HTR-8/SVneo (cell line): ENCODE results near the gene DNAH7.

Experiments used
- DNase-seq: peaks from one replicate; pipeline ENCODE4 v3.0.0; 2011; ENCODE audit warnings: low spot score, mixed read lengths; ENCODE audit not compliant: insufficient read length
- FAIRE-seq: peaks from 2 replicates; lab custom pipeline; 2011; peaks lifted over from hg19 to GRCh38; lab: Jason Lieb, UNC

The DNAH7 gene

DNA sequence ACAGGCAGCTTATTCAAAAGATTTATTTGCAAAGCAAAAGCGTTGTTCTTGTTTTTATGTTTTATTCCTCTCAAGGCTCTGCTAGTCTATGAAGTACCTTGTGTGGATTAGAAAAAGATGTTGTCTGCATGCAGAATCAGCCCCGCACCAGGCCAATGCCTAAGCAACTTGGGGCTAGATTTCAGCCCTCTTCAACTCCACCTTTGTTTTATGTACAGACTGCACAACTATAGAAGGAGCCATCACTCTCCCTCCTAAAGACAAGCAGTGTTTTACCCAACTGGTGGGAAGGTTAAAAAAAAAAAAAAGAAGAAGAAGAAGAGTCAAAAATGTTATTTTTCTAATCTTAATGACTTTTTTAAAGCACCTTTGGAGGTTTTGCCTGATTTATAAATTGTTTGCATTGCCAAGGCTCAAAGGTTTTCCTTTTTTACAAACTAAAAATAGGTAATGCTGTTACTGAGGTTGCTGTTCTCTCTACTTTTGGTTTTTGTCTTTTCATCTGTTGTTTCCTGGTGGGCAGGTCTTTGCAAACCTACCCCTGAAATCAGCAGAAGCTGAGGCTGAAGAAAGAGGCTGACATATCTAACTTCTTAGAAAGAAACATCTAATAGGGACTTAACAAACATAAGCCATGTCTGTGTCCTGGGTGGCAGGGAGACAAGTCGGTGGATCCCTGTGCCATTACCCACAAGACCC, 247.6 kb downstream of the DNAH7 start:
- no peak for DNase-seq
- no peak for FAIRE-seq

DNA sequence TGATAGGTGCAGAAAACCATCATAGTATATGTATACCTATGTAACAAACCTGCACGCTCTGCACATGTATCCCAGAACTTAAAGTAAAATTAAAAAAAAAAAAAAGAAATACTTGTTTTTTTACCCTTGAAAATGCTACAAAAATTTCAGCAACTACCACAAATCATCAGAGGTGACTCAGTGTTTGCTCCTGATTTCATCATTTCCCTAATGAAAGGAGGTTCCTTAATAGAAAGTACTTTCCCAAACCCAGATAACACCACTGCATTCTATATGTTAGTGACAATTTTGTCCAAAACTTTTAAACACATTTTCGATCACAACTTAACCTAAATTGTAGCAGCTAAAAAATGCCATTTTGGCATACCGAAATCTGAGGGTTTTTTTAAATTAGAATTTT, 248.3 kb downstream of the DNAH7 start:
- FAIRE-seq: no peak
- no peak for DNase-seq

DNA sequence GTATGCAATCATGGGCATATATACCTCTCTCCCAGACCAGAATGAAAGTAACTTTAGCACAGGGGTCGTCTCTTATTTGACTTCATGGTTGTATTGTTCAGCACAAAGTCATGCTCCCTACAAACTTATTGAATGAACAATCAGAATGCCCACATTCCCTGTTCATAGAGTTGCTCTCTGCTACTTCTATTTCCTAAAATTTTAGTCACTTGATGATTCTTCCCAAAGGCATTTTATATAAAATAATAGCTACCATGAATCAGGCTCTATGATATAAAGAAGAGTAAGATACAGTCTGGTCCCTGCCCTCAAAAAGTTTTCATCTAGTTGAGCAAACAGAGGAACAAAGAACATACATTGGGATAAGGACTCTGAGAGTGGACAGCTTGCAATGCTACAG, 249.4 kb downstream of the DNAH7 start:
- DNase-seq (no peak), FAIRE-seq (peak; percentile 28)

DNA sequence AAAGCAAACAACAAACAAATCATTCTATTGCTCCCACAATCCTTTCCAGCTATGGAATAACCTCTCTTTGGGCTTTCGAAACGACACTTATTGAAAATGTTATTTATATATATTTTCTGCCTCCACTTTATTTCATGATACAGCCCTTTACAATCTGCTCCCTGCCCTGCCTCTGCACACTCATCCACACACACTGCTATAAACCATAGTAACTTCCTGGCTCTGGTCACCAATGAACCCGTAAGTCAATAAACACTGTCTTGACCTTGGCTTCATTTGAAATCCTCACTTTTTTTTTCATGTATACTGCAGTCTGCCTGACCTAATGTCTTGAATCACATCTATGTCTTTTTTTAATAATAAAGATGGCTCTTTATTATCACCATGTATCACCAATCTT, 250.1 kb downstream of the DNAH7 start:
- DNase-seq: no peak
- FAIRE-seq: no peak

DNA sequence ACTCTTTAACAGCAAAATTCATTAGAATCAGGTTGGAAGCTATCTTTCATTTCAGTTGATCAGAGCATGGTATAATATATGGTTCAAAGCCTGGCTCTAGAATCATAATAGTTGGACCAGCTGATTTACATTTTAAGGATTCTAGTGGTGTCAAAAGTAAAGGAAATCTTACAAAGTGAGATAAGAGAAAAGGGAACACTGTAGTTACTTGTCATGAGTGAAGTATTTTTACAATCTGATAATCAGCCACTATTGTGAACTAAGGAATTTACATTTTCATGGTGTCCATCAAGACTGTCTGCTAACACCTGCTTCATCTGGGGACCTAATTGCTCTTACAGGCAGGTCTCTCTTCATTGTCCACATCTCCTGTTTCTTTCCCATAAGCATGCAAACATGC, 250.5 kb downstream of the DNAH7 start:
- DNase-seq (no peak), FAIRE-seq (no peak)

DNA sequence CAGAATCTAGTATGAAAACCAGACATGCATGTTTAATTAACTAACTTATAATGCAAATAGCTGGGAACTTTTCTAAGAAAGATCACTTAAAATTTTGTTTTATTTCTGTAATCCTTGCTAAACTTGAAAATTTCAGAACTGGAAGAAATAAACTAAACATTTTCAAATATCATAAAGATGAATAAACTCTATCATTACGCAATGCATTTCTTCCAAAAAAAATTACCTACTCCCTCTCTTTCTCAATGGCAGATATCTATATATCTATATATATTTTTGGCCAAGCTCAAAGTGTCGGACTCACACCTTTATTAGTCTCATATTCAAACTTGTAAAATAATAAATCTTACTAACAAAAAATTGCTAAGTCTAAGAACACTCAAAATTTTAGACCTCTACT, 253.6 kb downstream of the DNAH7 start:
- FAIRE-seq (no peak), DNase-seq (no peak)

DNA sequence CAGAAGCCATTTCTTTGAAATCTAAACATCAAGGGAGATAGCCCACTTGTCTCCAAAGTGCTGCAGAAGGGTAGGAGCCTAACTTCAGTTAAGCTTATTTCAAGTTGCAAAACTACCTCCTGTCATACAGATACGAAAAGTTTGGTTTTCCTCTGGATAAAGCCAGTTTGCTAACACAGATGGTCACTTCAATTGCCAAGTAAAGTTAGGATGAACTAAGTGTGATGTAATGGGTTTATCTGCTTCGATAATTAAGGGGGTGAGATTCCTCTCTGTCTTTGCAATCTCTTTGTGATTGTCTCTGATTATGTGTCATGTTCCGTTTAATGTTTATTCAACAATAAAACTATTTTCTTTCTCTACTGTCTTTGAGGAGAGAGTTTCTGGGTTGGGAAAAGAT, 255.2 kb downstream of the DNAH7 start:
- no peak for DNase-seq
- no peak for FAIRE-seq

DNA sequence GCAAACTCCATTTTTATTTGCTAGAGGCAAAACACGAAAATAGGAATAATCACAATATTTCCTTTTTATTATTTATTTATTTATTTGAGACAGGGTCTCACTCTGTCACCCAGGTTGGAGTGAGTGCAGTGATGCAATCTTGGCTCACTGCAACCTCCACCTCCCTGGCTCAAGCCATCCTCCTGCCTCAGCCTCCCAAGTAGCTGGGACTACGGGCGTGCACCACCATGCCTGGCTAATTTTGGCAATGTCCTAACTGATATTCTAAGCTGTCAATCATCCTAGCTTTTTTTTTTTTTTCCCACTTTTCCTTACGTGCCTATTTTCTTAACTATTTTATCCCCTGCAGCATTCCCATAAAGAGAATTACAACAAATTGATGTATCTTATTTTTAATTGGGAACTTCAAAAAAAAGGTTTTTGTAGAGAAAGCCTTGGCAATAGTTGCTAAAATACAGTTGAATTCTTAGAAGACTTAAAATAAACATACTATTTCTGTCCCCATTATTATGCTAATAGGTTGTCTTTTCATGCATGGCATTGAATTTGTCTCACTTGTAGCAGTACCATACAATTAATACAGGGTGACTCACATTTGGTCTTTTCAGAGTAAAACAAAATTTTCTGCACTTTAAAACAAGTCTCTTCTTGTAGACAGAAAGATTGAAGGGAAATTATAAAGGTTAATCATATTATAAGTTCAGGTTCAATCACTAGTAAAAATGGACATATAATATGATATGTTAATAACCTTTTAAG, 258.1 kb downstream of the DNAH7 start:
- DNase-seq: no peak
- FAIRE-seq: no peak

DNA sequence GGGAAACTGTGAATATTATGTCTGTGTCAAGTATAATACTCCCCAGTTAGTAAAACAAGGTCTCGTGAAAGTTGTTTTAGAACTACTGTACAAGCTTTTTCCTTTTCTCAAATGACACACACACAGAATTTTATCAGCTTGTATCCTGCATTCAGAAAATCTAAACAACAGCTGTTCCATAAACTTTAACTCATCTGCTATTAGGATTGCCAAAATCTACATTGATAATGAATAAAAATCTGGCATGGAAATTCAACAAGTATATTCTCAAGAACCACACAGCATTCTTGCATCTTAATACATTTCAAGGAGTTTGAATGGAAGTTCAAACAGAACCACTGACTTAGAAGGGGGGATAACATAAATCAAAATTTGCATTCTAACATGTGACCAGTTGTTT, 260.4 kb downstream of the DNAH7 start:
- DNase-seq: no peak
- FAIRE-seq: no peak

DNA sequence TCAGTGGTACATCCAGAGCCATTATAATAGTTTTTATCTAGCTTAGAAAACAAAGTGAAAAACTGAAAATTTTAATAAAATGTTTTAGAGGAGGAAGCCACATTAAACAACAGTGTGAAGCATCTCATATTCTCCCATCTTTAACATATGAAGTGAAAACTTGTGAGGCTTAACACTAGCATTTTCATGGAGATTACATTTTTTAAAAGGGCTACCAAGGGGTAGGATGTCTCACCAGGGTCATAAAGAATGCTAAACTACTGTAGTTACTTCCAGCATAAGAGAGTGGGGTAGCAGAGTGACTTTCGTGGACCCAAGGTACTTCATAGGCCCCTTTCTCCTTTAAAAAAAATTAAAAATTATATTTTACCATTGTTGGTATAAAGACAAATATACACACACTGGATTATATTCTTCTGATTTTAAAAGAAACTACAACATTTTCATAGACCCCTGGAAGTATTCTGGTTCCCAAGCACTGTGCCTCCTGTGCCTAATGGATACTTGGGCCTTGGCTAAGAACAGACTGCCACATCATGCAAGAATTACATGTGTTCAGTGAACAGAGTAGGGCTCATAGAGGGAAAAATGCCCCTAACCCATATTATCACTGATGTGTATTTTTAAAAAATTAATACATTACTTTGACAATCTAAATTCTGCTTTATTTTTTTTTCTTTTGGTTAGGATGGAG, 263.2 kb downstream of the DNAH7 start:
- FAIRE-seq (no peak), DNase-seq (no peak)

DNA sequence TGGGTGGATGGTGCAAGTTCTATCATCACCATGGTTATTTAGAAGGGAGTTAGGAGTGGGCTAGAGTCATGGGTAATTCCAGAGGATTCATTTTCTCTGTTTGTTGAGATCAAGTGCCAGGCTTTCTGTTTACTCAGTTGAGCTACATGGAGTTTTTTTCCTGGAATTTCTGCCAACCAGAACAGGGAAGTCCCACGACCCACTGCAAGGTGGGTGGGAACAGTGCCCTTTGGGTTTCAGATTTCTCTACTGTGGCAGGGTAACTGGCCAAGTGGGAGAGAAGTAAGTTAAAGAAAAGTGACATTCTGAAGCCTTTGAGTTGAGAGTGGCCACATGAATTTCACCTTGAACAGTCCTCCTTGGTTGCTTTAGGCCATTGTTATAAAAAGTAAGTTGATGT, 272.8 kb downstream of the DNAH7 start:
- FAIRE-seq: no peak
- no peak for DNase-seq

DNA sequence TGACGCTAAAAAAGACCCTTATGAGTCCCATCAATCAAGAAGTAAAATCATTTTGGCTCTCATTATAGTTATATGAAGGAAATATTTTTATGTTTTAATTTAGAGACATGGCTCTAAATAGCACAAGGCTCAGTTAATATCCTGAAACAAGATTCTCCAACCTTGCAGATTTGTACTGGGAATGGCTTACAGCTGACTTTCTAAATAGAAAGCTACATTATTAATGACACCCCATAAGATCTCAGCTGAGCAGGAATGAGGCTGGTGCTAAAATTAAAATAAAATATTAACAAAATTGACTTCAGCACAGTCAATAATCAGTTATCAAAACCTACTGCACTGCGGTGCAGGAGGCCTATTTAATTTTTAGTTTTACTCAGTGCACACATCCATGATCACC, 274.8 kb downstream of the DNAH7 start:
- DNase-seq (no peak), FAIRE-seq (no peak)

DNA sequence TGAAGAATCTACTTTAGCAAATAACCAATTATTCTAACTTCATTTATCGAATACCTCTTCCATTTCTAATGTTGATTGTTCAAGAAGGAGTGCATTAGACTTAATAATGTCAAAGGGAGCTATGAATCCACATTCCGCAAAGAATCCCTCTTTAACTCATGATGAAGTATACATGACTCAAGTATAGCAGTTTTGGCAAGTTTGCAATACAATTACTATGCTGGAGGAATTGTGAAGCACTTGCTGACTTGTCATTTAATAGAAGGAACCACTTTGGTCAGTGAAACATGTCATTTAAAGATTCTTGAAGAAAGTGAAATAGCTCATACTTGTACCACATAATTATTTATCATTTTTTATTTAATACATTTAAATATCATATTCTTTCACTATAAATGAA, 286.5 kb downstream of the DNAH7 start:
- DNase-seq: no peak
- no peak for FAIRE-seq

DNA sequence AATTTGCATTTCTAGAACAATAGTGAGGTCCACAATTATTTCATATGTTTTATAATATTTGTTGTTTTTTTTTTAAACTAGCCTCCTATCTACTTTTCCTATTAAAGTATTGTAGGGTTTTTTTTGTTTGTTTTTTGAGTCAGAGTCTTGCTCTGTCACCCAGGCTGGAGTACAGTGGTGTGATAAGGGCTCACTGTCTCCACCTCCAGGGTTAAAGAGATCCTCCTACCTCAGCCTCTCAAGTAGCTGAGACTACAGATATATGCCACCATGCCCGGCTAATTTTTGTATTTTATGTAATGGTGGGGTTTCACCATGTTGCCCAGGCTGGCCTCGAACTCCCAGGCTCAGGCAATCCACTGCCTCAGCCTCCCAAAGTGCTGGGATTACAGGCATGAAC, 289.1 kb downstream of the DNAH7 start:
- FAIRE-seq: no peak
- DNase-seq: no peak

DNA sequence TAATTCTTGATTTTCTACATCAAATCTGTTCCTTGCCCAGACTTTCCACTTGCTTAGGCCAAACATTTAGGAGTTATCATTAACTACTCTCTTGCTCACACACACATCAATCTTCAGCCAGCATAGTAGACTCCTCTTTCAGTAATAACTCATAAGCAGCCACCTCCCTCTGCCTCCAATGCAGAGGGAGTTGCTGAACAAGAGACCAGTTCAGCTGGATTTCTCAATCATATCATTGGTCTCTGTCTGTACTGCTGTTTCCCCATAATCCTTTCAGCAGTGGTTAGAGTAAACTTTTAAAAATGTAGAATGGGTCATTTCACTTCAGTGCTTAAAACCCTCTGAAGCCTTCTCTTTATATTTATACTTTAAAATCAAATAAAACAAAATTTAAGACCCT, 298.7 kb downstream of the DNAH7 start:
- FAIRE-seq: no peak

DNA sequence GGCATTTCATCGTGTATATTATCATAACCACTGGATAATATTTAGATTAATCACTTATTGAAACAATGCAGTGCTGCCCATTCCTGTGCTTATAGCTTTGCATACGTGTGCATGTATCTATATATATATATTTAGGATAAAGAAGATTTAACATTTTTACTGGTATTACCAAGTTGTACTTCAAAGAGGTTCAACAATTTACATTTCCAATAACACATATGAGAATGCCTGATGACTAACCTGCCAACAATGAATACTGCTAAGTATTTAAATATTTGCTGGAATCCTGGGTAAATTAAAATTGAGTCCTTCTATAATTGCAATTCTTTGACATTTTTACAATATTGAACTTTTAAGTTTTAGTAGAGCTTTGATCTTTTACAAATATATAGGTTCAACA, 300.2 kb downstream of the DNAH7 start:
- no peak for FAIRE-seq
- DNase-seq: no peak

More for the DNA sequence above, 298.7 kb downstream of the DNAH7 start:
- DNase-seq: no peak

DNA sequence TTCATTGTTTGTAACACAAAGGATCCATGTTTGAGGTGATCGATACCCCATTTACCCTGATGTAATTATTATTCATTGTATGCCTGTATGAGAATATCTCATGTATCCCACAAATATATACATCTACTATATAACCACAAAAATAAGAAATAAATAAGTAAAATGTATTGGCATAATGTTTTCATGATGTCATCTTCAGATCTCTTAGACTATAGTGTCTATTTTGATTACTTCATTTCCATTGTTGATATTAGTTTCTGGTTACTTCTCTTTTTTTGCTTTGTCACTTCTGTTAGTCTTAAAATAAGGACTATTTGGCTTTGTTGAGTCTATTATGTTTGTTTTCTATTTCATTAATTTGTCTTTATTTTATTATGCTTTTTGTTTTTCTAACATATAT, 301.9 kb downstream of the DNAH7 start:
- FAIRE-seq (no peak), DNase-seq (no peak)

DNA sequence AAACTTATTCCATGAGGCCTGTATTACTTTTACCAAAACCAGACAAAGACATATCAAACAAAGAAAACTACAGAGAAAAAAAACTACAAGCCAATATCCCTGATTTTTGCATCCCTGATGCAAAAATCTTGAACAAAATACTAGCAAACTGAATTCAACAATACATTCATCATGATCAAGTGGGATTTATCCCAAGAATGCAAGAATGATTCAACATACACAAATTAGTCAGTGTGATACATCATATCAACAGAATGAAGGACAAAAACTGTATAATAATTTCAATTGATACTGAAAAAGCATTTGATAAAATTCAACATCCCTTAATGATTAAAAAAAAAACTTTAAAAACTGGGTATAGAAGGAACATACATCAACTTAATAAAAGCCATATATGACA, 304.8 kb downstream of the DNAH7 start:
- no peak for DNase-seq
- FAIRE-seq: no peak

DNA sequence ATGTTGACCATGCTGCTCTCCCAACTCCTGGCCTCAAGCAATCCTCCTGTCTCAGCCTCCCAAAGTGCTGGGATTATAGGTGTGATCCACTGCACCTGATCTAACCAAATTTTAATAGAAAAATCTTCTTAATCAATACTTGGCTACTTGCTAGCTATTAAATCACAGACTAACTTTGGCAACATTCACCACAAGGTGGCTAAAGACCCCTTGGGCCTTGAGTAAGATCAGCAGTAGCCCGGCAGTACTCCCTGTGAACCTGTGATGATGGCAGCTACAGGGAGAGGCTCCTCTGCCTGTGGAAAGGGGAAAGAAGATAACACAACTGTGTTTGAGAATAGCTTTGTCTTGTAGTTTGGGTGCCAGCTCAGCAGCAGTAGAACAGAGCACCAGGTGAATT, 308.8 kb downstream of the DNAH7 start:
- FAIRE-seq: no peak
- no peak for DNase-seq

DNA sequence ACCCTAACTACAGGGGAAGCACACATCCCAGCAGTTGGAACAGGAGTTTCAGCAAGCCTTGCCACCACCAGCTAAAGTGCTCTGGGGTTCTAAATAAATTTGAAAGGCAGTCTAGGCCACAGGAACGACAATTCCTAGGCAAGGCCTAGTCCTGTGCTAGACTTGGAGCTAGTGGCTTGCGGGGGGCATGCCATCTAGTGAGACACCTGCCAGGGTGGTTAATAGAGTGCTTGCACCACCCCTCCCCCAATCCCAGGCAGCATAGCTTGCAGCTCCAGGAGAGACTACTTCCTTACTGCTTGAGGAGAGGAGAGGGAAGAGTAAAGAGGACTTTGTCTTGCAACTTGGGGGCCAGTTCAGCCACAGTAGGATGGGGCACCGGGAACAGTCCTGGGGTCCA, 309.8 kb downstream of the DNAH7 start:
- DNase-seq (no peak), FAIRE-seq (no peak)

DNA sequence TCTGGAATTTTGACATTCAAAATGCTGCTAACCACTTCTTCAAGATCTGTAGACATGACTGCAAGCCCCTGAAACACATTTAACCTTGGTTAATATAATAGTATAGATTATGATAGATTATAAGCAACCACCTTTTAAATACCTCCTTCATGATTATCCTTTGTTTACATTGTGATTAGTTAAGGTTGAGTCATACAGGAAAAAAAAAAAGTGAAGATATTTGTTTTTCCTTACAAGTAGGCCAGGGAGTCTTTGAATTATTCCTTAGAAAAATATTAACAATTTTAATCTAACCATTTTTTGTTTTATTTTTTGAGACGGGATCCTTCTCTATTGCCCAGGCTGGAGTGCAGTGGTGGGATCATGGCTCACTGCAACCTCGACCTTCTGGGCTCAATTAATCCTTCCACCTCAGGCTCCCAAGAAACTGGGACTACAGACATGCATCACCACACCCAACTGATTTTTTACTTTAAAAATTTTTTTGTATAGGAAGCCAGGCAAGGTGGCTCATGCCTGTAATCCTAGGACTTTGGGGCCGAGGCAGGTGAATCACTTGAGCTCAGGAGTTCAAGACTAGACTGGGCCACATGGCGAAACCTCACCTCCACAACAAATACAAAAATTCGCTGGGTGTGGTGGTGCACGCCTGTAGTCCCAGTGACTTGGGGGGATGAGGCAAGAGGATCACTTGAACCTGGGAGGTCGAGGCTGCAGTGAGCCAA, 312.3 kb downstream of the DNAH7 start:
- FAIRE-seq (no peak), DNase-seq (no peak)
